Measurements from ENCODE around the gene AKR7A2.

- TF ChIP-seq, protein P1, sequence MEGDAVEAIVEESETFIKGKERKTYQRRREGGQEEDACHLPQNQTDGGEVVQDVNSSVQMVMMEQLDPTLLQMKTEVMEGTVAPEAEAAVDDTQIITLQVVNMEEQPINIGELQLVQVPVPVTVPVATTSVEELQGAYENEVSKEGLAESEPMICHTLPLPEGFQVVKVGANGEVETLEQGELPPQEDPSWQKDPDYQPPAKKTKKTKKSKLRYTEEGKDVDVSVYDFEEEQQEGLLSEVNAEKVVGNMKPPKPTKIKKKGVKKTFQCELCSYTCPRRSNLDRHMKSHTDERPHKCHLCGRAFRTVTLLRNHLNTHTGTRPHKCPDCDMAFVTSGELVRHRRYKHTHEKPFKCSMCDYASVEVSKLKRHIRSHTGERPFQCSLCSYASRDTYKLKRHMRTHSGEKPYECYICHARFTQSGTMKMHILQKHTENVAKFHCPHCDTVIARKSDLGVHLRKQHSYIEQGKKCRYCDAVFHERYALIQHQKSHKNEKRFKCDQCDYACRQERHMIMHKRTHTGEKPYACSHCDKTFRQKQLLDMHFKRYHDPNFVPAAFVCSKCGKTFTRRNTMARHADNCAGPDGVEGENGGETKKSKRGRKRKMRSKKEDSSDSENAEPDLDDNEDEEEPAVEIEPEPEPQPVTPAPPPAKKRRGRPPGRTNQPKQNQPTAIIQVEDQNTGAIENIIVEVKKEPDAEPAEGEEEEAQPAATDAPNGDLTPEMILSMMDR (IDR thresholded peaks at IDR 0.05 in 8 of 11, conservative IDR thresholded peaks at IDR 0.05 in 3 of 11): no peak
- no peak for TF ChIP-seq POLR2A (IDR thresholded peaks at IDR 0.05)
- no peak for TF ChIP-seq POLR2AphosphoS5 (IDR thresholded peaks at IDR 0.05)
These were observed 1.7 kb upstream of the AKR7A2 start for GRCh38 chr1:19313636-19313959.

All from spleen (tissue), 7 donors.